GM19467 (cell line): ENCODE measurements around the gene C3.
"Not testable (repeated sequence)": the region's sequence is repeated elsewhere in the genome, so short reads cannot be mapped to it uniquely, and the experiment has no call there.

Source experiments
- ATAC-seq: cut with Tn5 transposase; IDR thresholded peaks from one replicate; pipeline ENCODE4 v1.9.1; 2021; ENCODE audit warnings: mild to moderate bottlenecking, moderate library complexity; ENCODE audit not compliant: unreplicated experiment

The C3 gene

GRCh38 chr19:6667114-6667627 lies 53.3 kb downstream of the C3 start:
- ATAC-seq, result no peak

- no peak for ATAC-seq
Measured at GRCh38 chr19:6664916-6665315, 55.5 kb downstream of the C3 start.

GRCh38 chr19:6663236-6664201 lies 56.9 kb downstream of the C3 start:
- no peak for ATAC-seq

- no peak for ATAC-seq
Measured at GRCh38 chr19:6662702-6663101, 57.7 kb downstream of the C3 start.

- ATAC-seq, result not testable (repeated sequence)
Measured at GRCh38 chr19:6661509-6662244, 58.8 kb downstream of the C3 start.

- no peak for ATAC-seq
Measured at GRCh38 chr19:6660930-6661329, 59.5 kb downstream of the C3 start.

- not testable (repeated sequence) for ATAC-seq
Measured at GRCh38 chr19:6656390-6656789, 64.1 kb downstream of the C3 start.

GRCh38 chr19:6654347-6655310 lies 65.8 kb downstream of the C3 start:
- no peak for ATAC-seq

- ATAC-seq, result no peak
Measured at GRCh38 chr19:6652805-6653094, 67.7 kb downstream of the C3 start.

- ATAC-seq, result no peak
Measured at GRCh38 chr19:6651965-6652804, 68.3 kb downstream of the C3 start.

GRCh38 chr19:6649185-6649584 lies 71.3 kb downstream of the C3 start:
- ATAC-seq, result no peak

- ATAC-seq, result no peak
Measured at GRCh38 chr19:6648141-6648715, 72.2 kb downstream of the C3 start.

- no peak for ATAC-seq
Measured at GRCh38 chr19:6644796-6645195, 75.7 kb downstream of the C3 start.

GRCh38 chr19:6640333-6640732 lies 80.1 kb downstream of the C3 start:
- not testable (repeated sequence) for ATAC-seq

GRCh38 chr19:6639439-6639838 lies 81.0 kb downstream of the C3 start:
- ATAC-seq, result no peak

GRCh38 chr19:6633456-6633813 lies 87.0 kb downstream of the C3 start:
- not testable (repeated sequence) for ATAC-seq

GRCh38 chr19:6632747-6633455 lies 87.5 kb downstream of the C3 start:
- not testable (repeated sequence) for ATAC-seq

- no peak for ATAC-seq
Measured at GRCh38 chr19:6632002-6632621, 88.3 kb downstream of the C3 start.
